Measurements from ENCODE around the gene TCOF1. TPM values are rescaled to one million over a fixed set of nuclear protein-coding genes. Genes with fewer than 3 reads are reported as not detected.

TCOF1 gene
- total RNA-seq, 4 donors from 2014 or later: 17.5 to 36.5 (median 20.3) TPM

DNA sequence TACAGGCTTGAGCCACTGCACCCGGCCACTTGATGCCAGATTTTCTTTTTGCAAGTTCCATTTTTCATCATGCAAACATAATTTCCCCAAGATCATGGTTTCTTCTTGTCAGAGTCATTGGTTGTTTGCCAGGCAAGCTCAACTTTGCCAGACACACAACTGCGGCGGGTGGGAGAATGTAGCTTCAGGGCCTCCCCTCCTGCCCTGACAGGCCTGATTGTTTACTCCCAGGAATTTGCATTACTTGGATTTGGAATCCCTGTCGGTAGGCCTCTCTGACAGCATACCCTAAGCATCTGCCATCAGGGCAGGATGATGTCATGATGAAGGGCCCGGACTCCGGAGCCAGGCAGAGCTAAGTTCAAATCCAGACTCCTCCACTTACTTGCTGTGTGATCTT lies 77.0 kb downstream of the TCOF1 start:
- TF ChIP-seq, protein P1, sequence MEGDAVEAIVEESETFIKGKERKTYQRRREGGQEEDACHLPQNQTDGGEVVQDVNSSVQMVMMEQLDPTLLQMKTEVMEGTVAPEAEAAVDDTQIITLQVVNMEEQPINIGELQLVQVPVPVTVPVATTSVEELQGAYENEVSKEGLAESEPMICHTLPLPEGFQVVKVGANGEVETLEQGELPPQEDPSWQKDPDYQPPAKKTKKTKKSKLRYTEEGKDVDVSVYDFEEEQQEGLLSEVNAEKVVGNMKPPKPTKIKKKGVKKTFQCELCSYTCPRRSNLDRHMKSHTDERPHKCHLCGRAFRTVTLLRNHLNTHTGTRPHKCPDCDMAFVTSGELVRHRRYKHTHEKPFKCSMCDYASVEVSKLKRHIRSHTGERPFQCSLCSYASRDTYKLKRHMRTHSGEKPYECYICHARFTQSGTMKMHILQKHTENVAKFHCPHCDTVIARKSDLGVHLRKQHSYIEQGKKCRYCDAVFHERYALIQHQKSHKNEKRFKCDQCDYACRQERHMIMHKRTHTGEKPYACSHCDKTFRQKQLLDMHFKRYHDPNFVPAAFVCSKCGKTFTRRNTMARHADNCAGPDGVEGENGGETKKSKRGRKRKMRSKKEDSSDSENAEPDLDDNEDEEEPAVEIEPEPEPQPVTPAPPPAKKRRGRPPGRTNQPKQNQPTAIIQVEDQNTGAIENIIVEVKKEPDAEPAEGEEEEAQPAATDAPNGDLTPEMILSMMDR (IDR thresholded peaks at IDR 0.05): no peak
- no peak for ATAC-seq (ENCODE audit: low FRiP score)
- no peak for DNase-seq (ENCODE audit: low spot score)

DNA sequence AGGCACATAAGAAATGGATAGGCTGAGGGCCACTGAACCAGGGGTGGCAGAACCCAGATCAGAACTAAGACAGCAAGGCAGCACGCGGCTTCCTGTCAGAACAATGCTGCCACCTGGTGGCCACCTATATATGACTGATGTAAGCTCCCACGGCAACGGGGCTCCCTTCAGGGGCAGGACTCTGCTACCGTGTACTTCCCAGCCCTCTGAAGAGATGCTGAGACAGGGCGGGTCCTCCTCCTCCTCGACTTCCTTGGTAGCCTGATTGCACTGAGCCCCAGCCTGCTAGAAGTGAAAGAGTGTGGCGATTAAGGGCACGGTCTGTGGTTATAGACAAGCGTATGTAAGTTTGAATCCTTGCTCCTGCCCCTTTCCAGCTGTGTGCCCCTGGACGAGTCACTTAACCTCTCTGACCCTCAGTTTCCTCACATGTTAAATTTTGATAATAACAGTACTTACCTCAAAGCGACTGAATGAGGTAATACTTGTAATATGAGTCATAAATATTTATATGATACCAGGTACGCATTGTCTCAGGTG lies 78.7 kb downstream of the TCOF1 start:
- DNase-seq (ENCODE audit: low spot score): peak; percentile 100
- TF ChIP-seq, protein P1 (IDR thresholded peaks at IDR 0.05): peak in 2 of 3 donors; percentile 41 to 85
- ATAC-seq (ENCODE audit: low FRiP score): peak; percentile 85

DNA sequence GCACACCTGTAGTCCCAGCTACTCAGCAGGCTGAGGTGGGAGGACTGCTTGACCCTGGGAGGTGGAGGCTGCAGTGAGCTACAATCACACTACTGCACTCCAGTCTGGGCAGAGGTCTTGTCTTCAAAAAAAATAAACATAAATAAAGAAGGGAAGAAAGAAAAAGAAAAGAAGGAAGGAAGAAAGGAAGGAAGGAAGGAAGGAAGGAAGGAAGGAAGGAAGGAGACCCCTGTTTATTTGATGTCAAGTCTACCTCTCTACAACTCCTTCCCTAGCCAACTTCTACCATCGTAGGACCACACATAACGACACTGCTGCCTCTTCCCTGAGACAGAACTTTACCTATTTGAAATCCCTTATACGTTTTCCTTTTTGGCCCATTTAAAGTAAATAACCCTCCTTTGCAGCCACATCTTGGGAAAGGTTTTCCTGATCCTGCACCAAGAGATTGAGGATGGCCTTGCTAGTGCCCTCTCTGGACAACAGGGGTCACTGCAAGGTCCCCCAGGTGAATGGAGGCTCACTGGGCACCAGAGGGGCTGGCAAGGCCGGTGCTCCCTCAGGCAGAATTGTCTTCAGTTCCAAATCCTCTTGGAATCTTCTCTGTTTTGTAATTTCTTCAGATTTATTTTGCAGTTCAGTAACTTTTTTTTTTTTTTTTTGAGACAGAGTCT lies 81.5 kb downstream of the TCOF1 start:
- no peak for ATAC-seq (ENCODE audit: low FRiP score)
- no peak for DNase-seq (ENCODE audit: low spot score)
- TF ChIP-seq, protein P1 (IDR thresholded peaks at IDR 0.05): no peak

DNA sequence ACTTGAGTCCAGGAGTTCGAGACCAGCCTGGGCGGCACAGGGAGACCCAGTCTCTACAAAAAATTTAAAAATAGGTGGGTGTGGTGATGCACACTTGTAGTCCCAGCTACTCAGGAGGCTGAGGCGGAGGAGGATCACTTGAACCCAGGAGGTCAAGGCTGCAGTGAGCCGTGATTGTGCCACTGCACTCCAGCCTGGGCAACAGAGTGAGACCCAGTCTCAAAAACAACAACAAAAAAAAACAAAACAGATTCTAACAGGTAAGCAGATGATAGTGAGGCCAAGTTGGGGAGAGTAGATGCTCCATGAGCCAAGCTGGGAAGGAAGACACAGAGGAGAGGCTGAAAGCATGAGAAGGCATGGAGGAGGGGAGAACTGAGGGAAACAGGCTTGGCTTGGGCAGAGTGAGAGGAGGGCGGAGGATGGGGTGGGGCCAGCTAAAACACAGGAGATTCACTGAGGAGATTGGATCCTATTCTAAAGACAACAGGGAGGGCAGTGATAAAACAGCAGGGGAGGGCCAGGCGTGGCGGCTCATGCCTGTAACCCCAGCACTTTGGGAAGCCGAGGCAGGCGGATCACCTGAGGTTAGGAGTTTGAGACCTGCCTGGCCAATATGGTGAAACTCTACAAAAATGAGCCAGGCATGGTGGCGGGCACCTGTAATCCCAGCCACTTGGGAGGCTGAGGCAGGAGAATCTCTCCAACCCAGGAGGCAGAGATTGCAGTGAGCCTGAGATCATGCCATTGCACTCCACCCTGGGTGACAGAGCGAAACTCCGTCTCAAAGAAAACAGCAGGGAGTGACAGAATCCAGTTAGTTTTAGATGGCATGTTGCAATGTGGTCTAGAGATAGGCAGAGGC lies 83.7 kb downstream of the TCOF1 start:
- TF ChIP-seq, protein P1 (IDR thresholded peaks at IDR 0.05): no peak
- no peak for DNase-seq (ENCODE audit: low spot score)
- ATAC-seq (ENCODE audit: low FRiP score): peak; percentile 12

DNA sequence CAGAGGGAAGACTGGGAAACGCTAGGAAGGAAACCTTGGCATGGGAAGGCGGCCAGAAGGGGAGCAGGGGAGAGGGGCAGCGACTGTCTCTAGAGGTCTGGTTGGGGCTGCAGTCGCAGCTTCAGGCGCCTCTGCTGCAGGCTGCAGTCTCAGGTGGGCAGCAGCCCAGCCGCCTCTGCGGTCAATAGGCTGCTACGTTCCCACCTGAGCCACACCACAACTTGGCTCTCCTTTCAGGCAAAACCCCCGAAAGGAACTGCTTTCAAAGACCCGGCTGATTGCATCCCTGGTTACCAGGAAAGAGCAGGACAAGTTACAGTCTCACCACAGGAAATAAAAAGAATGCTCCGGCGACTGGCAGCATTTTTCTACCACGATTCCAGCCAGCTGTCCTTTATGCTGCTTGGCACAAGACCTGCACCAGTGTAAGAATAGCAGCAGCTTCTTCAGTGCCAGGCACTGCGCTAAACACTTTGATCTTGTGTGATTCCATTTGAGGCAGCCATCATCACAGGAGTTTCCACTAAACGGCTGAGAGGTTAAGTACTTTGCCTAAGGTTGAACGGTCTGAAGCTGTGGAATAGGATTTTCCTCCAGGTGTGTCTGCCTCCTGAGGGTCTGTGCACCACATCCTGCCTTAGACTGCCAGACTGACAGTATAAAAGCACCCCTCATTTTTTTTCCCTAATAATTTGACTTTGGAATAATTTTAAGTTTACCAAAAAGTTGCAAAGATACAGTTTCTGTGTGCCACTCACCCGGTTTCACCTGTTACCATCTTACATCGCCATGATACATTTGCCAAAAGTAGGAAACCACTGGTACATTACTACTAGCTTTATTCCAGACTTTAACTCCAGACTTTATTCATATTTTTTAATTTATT lies 84.6 kb downstream of the TCOF1 start:
- TF ChIP-seq, protein P1 (IDR thresholded peaks at IDR 0.05): no peak
- DNase-seq (ENCODE audit: low spot score) (no peak), ATAC-seq (ENCODE audit: low FRiP score) (no peak)

DNA sequence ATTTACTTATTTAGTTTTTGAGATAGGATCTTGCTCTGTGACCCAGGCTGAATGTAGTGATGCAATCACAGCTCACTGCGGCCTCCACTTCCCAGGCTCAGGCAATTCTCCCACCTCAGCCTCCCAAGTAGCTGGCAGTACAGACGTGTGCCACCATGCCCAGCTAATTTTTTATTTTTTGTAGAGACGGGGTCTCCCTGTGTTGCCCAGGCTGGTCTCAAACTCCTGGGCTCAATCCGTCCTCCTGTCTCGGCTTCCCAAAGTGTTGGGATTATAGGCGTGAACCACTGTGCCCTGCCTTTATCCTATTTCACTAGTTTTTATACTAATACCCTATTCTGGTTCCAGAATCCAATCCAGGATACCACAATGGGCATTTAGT lies 85.2 kb downstream of the TCOF1 start:
- ATAC-seq (ENCODE audit: low FRiP score) (no peak), DNase-seq (ENCODE audit: low spot score) (no peak)
- TF ChIP-seq, protein P1 (IDR thresholded peaks at IDR 0.05): no peak

All from omental fat pad (tissue), 4 donors.